Measurements from ENCODE around the gene LRRC32.

LRRC32 gene

DNA sequence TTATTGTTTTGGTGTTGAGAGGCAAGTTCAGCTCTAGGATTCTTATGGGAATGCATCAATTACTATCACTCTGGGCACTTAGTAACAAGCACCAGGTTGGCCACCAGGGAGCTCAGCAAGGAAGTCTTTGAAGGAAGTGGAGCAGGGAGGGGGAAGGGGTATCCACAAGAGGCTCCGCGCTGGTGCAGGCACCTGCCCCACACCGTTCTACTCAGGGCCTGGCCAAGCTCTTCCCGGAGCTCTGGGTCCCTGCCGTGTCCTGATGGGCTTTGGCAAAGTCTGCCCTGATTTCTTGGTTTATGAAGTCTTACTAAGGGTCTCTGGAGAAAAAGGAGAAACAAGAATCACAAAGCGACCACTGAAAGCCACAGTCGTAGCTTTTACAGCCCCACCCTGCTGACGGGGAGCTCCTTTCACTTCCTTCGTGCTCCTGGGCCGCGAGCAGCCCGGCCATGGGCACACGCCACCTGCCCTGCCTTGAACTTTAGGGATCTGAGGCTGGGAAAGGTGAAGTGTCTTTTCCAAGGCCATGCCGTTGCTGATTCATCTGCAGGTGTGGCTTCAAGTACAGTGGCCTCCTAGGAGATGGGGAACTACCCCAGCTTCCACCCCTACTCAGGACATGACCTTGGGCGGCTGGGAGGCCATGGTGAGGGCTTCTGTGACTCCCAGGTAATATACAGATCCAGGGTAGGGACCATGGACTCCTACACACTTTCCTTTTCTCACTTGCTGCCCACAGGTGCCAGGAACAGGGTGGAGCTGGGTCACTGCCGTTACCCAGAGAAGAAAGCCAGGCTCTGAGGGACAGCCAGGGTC lies 15.9 kb upstream of the LRRC32 start:
- TF ChIP-seq, protein P1, sequence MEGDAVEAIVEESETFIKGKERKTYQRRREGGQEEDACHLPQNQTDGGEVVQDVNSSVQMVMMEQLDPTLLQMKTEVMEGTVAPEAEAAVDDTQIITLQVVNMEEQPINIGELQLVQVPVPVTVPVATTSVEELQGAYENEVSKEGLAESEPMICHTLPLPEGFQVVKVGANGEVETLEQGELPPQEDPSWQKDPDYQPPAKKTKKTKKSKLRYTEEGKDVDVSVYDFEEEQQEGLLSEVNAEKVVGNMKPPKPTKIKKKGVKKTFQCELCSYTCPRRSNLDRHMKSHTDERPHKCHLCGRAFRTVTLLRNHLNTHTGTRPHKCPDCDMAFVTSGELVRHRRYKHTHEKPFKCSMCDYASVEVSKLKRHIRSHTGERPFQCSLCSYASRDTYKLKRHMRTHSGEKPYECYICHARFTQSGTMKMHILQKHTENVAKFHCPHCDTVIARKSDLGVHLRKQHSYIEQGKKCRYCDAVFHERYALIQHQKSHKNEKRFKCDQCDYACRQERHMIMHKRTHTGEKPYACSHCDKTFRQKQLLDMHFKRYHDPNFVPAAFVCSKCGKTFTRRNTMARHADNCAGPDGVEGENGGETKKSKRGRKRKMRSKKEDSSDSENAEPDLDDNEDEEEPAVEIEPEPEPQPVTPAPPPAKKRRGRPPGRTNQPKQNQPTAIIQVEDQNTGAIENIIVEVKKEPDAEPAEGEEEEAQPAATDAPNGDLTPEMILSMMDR (IDR thresholded peaks at IDR 0.05; ENCODE audit: control insufficient read depth, extremely low read depth, insufficient read depth): no peak
- DNase-seq (ENCODE audit: low read depth): no peak
- H3K4me3 ChIP-seq (ENCODE audit: low read depth, low read length): no peak overlapping the region

DNA sequence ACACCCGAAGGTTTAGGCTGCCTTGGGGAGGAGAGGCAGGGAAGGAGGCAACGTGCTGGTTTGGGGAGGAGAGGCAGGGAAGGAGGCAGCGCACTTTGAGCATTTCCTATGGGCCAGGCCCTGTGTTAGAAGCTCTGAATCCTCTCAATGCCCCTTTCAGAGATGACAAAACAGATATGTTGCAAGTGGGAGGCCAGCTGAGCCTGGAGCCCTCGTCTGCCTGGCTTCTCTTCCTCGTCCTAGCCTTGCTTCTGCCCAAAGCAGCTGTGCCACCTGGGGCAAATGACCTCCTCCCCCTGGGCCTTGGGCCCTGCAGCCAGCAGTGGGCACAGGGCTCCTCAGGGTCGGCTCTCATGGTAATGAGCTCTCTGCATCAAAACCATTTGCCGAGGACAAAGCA lies 15.3 kb upstream of the LRRC32 start:
- TF ChIP-seq, protein P1 (IDR thresholded peaks at IDR 0.05; ENCODE audit: control insufficient read depth, extremely low read depth, insufficient read depth): no peak
- no peak for DNase-seq (ENCODE audit: low read depth)
- no peak overlapping the region for H3K4me3 ChIP-seq (ENCODE audit: low read depth, low read length)

DNA sequence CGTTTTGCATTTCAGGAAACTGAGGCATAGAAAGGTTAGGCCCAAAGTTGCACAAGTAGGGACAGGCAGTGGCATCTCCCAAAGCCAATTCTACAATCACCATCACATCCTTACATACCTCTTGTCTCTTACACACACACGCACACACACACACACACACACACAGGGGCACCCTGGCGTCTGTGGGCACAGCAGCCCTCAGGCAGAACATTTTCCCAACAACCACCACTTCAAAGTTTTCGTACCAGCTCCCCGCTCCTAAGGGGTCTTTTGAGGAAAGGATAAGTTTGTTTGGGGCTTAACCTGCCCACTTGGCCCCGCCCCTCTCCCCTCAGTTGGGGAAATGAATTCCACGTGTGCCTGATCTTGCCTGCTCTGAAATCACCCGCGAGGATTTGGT lies 14.7 kb upstream of the LRRC32 start:
- DNase-seq (ENCODE audit: low read depth): no peak
- TF ChIP-seq, protein P1 (IDR thresholded peaks at IDR 0.05; ENCODE audit: control insufficient read depth, extremely low read depth, insufficient read depth): no peak
- H3K4me3 ChIP-seq (ENCODE audit: low read depth, low read length): no peak overlapping the region

DNA sequence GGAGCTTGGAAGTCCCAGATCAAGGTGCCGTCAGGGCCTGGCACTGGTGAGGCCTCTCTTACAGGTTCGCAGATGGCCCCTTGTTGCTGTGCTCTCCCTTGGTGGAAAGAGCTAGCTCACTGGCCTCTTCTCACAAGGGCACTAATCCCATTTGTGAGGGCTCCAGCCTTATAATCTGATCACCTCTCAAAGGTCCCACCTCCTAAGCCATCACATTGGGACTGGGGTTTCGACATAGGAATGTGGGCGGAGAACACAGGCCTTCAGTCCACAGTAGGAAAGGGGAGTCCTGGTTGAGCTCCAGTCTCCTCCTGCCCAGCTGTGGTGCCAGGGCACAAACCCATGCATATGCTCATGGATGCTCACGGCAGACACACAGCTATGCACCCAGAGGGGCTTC lies 14.0 kb upstream of the LRRC32 start:
- no peak overlapping the region for H3K4me3 ChIP-seq (ENCODE audit: low read depth, low read length)
- no peak for DNase-seq (ENCODE audit: low read depth)
- TF ChIP-seq, protein P1 (IDR thresholded peaks at IDR 0.05; ENCODE audit: control insufficient read depth, extremely low read depth, insufficient read depth): no peak

DNA sequence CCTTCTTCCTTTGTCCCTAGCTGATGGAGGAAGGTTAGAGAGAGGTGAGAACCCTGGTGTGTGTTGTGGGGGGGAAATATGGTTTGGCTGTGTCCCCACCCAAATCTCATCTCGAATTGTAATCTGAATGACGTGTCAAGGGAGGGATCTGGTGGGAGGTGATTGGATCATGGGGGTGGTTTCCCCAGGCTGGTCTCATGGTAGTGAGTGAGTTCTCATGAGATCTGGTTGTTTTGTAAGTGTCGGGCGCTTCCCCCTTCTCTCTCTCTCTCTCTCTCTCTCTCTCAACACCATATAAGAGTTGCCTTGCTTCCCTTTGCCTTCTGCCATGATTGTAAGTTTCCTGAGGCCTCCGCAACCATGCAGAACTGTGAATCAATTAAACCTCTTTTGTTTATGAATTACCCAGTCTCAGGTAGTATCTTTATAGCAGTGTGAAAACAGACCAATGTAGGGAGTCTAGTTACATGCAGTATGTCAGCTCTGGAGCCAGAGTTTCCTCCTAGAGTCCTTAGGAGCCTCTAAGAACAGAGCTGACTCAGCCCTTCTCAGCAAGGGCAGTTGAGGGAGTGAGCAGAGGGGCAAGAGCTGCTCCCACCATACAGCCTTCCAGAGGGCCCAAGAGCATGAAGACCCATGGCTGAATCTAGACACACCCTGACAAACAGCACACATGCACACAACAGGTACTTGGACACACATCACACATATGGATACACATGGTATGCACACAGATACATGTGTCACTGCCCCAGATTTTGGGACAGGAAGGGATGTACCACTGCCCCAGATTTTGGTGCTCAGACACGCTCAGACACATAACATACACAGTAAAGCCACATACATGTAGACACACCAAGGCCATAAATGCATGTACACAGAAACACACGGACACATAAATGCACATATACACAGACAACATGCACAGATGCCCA lies 12.9 kb upstream of the LRRC32 start:
- DNase-seq (ENCODE audit: low read depth): no peak
- no peak overlapping the region for H3K4me3 ChIP-seq (ENCODE audit: low read depth, low read length)
- TF ChIP-seq, protein P1 (IDR thresholded peaks at IDR 0.05; ENCODE audit: control insufficient read depth, extremely low read depth, insufficient read depth): no peak

DNA sequence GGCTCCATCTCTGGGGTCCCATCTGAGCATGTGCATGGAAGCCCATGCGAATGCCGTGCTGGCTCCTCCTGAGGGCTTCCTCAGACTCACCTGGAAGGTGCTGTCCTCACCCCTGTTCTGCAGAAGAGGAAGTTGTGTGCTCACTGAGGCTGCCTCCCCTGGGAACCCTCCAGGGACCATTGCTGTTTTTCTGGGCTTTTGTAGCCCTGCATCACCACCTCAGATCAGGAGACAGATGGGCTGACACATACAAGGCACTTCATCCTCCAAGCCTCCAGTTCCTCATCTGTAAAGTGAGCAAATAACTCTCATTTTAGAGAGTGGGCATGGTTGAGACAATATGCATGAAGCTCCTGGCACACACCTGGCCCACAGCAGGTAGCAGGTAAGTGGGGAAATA lies 12.1 kb upstream of the LRRC32 start:
- H3K4me3 ChIP-seq (ENCODE audit: low read depth, low read length): no peak overlapping the region
- no peak for DNase-seq (ENCODE audit: low read depth)
- TF ChIP-seq, protein P1 (IDR thresholded peaks at IDR 0.05; ENCODE audit: control insufficient read depth, extremely low read depth, insufficient read depth): no peak
